Measurements from ENCODE around the gene DHDDS. TPM values are rescaled to one million over a fixed set of nuclear protein-coding genes. Genes with fewer than 3 reads are reported as not detected.

Gene DHDDS
- total and polyA plus RNA-seq, 9 donors: 13.0 to 46.2 (median 27.3) TPM

DNA sequence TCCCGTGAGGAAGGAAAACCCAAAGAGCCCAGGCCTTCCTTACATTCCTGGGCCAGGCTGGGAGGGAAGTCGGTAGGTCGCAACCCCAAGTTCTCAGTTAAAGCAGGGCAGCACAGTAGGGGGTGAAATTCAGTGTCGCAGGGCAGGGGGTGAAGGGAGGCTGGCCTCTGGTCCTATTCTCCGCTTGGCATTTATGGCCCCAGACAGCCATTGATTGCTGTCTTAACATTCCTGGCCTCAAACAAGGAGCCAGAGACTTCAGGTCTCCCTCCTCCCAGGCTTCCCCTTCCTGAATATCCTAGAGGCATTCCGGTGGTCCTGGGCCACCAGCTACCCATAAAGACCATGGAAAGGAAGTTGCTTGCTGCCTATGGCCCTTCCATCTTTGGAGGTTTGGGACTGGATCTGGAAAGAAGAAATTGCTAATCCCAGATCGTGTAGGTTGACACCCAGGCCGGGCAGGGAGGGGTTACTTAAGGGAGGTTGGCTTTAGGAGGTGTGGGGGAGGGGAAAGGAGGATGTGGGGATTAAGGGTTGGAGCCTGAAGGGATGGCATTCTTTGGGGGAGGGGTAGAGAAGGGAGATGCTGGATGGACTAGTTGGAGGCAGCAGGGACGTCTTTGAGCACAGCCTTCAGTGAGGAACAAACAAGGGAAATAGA lies 19.8 kb upstream of the DHDDS start:
- DNase-seq: no peak
- TF ChIP-seq POLR2A (IDR thresholded peaks at IDR 0.05): no peak
- no peak for TF ChIP-seq EP300 (IDR thresholded peaks at IDR 0.05)
- TF ChIP-seq, protein P1, sequence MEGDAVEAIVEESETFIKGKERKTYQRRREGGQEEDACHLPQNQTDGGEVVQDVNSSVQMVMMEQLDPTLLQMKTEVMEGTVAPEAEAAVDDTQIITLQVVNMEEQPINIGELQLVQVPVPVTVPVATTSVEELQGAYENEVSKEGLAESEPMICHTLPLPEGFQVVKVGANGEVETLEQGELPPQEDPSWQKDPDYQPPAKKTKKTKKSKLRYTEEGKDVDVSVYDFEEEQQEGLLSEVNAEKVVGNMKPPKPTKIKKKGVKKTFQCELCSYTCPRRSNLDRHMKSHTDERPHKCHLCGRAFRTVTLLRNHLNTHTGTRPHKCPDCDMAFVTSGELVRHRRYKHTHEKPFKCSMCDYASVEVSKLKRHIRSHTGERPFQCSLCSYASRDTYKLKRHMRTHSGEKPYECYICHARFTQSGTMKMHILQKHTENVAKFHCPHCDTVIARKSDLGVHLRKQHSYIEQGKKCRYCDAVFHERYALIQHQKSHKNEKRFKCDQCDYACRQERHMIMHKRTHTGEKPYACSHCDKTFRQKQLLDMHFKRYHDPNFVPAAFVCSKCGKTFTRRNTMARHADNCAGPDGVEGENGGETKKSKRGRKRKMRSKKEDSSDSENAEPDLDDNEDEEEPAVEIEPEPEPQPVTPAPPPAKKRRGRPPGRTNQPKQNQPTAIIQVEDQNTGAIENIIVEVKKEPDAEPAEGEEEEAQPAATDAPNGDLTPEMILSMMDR (IDR thresholded peaks at IDR 0.05): no peak
- Histone ChIP-seq H3K4me3 (no peak overlapping the region), H3K9me3 (no peaks in the 10 kb centered on the region), H3K27ac (no peak overlapping the region), H3K36me3 (no peaks in the 10 kb centered on the region), H3K4me1 (ENCODE audit: insufficient read depth) (no peaks in the 10 kb centered on the region), H3K27me3 (peaks cover 6% of the 10 kb centered on the region)
- 13 to 15% (median 15%) methylated on average over 9 of the region's 9 CpGs for WGBS, 3 donors
- intact Hi-C loops (cut with DNase I): no loop called here

DNA sequence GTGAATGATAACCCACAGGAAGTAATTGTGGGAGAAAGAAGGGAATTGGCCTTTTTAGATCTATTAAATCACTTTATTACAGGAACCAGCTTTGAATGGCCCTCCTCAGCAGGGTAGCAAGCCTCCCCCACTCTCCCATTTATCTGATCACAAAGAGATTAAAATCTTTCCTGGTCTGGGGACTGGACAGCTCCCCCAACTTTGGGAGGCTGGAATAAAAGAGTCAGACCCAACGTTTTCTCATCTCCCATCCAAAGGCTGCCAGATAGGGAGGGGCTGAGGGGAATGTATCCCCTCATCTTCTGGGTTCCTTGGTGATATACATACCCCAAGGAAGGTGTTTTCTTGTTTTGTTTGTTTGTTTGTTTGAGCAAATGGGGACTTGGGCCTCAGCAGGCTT lies 19.1 kb upstream of the DHDDS start:
- intact Hi-C loops (cut with DNase I): no loop called here
- H3K9me3 ChIP-seq: no peaks in the 10 kb centered on the region
- H3K27ac ChIP-seq: no peak overlapping the region
- H3K4me3 ChIP-seq: no peak overlapping the region
- TF ChIP-seq, protein P1 (IDR thresholded peaks at IDR 0.05): no peak
- TF ChIP-seq POLR2A (IDR thresholded peaks at IDR 0.05) (no peak), EP300 (IDR thresholded peaks at IDR 0.05) (no peak)
- H3K4me1 ChIP-seq (ENCODE audit: insufficient read depth): no peaks in the 10 kb centered on the region
- DNase-seq: no peak
- WGBS, 3 donors: 0 to 9% (median 0%) methylated on average over 1 of the region's 1 CpG
- no peaks in the 10 kb centered on the region for H3K36me3 ChIP-seq
- H3K27me3 ChIP-seq: peaks cover 6% of the 10 kb centered on the region

DNA sequence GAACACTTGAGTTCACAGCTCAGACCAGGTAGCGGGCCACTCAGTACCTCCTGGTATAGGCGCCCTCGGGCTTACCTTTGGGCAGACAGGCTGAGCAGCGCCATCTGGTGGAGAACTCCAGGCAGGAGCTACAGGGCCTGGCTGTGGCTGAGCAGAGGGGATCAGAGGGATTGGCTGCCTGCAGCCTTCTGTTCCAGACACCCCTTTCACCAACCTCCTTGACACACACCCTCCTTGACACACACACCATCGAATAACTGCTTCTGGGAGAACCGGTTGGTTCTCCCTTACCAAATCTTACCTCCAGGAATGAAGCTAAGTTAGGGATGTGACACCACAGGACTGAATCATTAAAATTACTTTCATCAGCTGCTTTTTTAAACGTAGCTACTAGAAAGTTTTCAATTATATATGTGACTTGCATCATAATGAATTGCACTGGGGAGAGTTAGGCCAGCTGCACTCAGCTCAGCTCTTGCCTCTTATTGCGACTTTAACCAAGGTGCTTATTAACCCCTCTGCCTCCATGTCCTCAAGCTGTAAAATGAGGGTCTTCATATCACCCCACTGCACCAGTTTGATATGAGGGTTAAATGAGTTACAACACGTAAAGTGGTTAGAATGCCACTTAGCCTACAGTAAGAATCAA lies 14.9 kb upstream of the DHDDS start:
- DNase-seq: peak; percentile 17 to 65 (median 45)
- WGBS, 3 donors: 16 to 18% (median 16%) methylated on average over 9 of the region's 9 CpGs
- Histone ChIP-seq H3K4me1 (ENCODE audit: insufficient read depth) (no peaks in the 10 kb centered on the region), H3K27me3 (no peaks in the 10 kb centered on the region), H3K4me3 (no peak overlapping the region), H3K9me3 (no peaks in the 10 kb centered on the region), H3K27ac (no peak overlapping the region), H3K36me3 (no peaks in the 10 kb centered on the region)
- intact Hi-C loops (cut with DNase I): no loop called here
- TF ChIP-seq POLR2A (IDR thresholded peaks at IDR 0.05): no peak
- TF ChIP-seq, protein P1 (IDR thresholded peaks at IDR 0.05): peak in 1 of 3 donors; percentile 15

DNA sequence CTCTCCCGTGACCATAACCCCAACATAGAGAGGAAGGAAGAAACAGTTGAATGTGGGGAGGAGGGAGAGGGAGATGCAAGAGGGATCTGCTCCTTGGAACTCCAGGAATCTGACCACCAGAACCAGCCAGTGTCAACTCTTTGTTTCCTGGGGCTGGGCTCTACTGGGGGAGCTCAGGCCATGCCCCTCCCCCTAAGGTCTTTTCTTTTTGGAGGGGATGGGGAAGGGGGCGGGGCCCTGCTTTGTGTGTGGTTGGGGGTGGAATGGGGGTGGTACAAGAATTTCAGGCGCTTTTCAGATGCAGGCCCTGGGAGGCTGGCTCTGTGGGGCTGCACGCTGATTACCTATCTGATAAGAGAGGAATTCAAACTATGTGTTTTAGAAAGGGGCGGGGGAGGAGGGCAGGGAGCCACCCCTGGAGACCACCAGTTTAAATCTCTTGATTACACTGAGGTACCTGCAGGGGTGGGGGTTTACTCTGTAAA lies 13.2 kb upstream of the DHDDS start:
- TF ChIP-seq POLR2A (IDR thresholded peaks at IDR 0.05) (no peak), EP300 (IDR thresholded peaks at IDR 0.05) (no peak)
- TF ChIP-seq, protein P1 (IDR thresholded peaks at IDR 0.05): no peak
- Histone ChIP-seq H3K9me3 (no peaks in the 10 kb centered on the region), H3K27me3 (no peaks in the 10 kb centered on the region), H3K4me1 (ENCODE audit: insufficient read depth) (no peaks in the 10 kb centered on the region), H3K27ac (no peak overlapping the region), H3K4me3 (no peak overlapping the region), H3K36me3 (no peaks in the 10 kb centered on the region)
- intact Hi-C loops (cut with DNase I): no loop called here
- DNase-seq: no peak
- WGBS, 3 donors: 10 to 13% (median 11%) methylated on average over 5 of the region's 5 CpGs
